Bronchial epithelial cell (primary cell): ENCODE data around the gene GNG3. TPM values are rescaled to one million over a fixed set of nuclear protein-coding genes. Genes with fewer than 3 reads are reported as not detected.

Experiments used
- DNase-seq: peaks from one replicate; pipeline ENCODE4 v3.0.0-alpha.2; 2010; ENCODE audit warnings: low read depth
- FAIRE-seq: peaks from 2 replicates; lab custom pipeline; 2011; peaks lifted over from hg19 to GRCh38; lab: Jason Lieb, UNC
- H3K27me3 ChIP-seq: 2 replicates; pipeline ENCODE4 v1.5.1; 2011; ENCODE audit warnings: low read length; ENCODE audit not compliant: control insufficient read depth, insufficient read depth
- H3K36me3 ChIP-seq: 2 replicates; pipeline ENCODE4 v1.5.1; 2011; ENCODE audit warnings: low read length; ENCODE audit not compliant: control insufficient read depth, insufficient read depth
- H3K4me3 ChIP-seq: 2 replicates; pipeline ENCODE4 v1.5.1; 2011; ENCODE audit warnings: mild to moderate bottlenecking, low read depth, low read length, control low read depth
- CTCF ChIP-seq: IDR thresholded peaks from 2 replicates; pipeline ENCODE4 v1.5.1; 2011; ENCODE audit warnings: mild to moderate bottlenecking, moderate library complexity, low read length, control low read depth, inconsistent platforms; ENCODE audit not compliant: insufficient read depth, severe bottlenecking
- total RNA-seq: library from RNA; depleted of rRNA; stranded (reverse); fragments of >200 nt; gene quantifications from 2 replicates; pipeline ENCODE4 v1.2.1, GENCODE V29; 2014

Gene GNG3
- total RNA-seq, 1 donor from 2014 or later: not detected

DNA sequence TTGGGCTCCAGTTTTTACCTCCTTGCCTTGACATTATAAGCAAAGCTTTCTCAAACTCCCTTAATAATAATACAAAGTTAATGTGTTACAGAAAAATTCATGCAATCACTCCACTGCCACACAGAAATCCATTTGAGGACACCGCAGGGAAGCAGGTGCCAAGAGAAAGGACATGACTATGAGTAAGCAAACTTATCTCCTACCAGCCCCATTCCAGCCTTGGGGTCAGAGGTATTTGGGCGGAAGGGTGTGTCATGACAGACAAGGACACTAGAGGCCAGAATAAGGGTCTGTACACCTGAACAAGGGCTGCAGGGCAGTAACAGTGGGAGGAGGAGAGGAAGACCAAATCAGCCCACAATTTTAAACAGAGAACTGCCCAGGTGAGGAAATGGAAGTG lies 5.9 kb downstream of the GNG3 start:
- no peak for DNase-seq
- Histone ChIP-seq H3K4me3 (no peak overlapping the region), H3K27me3 (no peaks in the 10 kb centered on the region), H3K36me3 (peaks cover 29% of the 10 kb centered on the region)
- TF ChIP-seq CTCF: no peak
- FAIRE-seq: no peak

GRCh38 chr11:62715150-62716130 lies 8.0 kb downstream of the GNG3 start:
- Histone ChIP-seq H3K27me3 (no peaks in the 10 kb centered on the region), H3K4me3 (no peak overlapping the region), H3K36me3 (peaks cover 37% of the 10 kb centered on the region)
- no peak for TF ChIP-seq CTCF
- FAIRE-seq (no peak), DNase-seq (no peak)

DNA sequence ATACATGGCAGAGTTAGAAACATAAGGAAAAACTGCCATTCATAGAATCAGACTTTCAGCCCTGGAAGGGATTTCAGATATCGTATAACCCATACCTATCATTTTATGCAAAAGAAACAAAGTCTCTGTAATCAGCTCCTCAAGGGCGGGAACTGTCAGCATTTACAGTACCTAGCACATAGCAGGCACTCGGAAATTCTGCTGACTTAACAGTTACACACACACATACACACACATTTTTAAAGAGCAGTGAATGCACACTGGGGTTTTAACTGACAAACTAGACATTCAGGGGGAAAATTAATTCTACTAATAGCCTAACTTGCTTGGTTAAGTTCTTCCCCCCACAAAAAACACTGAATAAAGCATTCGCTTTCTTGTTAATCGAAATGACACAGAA lies 8.7 kb downstream of the GNG3 start:
- no peak for FAIRE-seq
- H3K36me3 ChIP-seq: peaks cover 39% of the 10 kb centered on the region

DNA sequence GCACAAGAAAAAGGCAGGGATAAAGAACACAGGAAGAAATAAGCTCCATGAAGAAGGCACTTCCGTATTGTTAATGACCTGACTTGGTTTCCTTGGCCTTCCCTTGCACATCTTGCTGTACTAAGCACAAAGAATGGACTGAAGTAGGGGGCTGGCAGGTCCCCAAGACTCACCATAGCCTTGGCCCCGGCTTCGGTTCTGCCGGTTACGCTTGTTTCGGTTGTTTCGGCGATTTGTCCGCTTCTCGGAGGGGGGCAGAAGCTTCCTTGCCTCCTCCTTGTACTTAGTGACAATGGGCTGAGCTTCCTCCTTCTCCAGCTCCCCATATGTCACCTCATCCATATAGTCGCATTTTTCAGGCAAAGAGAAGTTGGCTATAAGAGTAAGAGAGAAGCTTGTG lies 9.3 kb downstream of the GNG3 start:
- Histone ChIP-seq H3K27me3 (no peaks in the 10 kb centered on the region), H3K4me3 (no peak overlapping the region), H3K36me3 (peaks cover 43% of the 10 kb centered on the region)
- no peak for TF ChIP-seq CTCF
- DNase-seq (no peak), FAIRE-seq (no peak)

More for the DNA sequence above, 8.7 kb downstream of the GNG3 start:
- TF ChIP-seq CTCF: no peak
- Histone ChIP-seq H3K4me3 (no peak overlapping the region), H3K27me3 (no peaks in the 10 kb centered on the region)
- no peak for DNase-seq

- TF ChIP-seq CTCF: no peak
- H3K27me3 ChIP-seq: no peaks in the 10 kb centered on the region
- peaks cover 55% of the 10 kb centered on the region for H3K36me3 ChIP-seq
- no peak overlapping the region for H3K4me3 ChIP-seq
- FAIRE-seq: no peak
- no peak for DNase-seq
Measured at GRCh38 chr11:62719302-62719978, 12.0 kb downstream of the GNG3 start.
